B cell (primary cell): Measurements from ENCODE around the gene SMC6. TPM values are rescaled to one million over a fixed set of nuclear protein-coding genes. Genes with fewer than 3 reads are reported as not detected.

Experiments
- ATAC-seq: fragments of 200-7000 bp; cut with Tn5 transposase; one replicate; pipeline ENCODE4 v1.10.0; 2021; ENCODE audit warnings: low read depth, mild to moderate bottlenecking, moderate number of reproducible peaks, moderate library complexity
- CTCF ChIA-PET: fragments of 350-600 bp; sonication (Branson Sonifier 250); formaldehyde crosslinking; loops from one replicate; lab custom pipeline; 2021; ENCODE audit warnings: antibody characterized with exemption, inconsistent platforms; lab: Charles Lee
- POLR2A ChIA-PET: fragments of 350-600 bp; sonication (Branson Sonifier 250); formaldehyde crosslinking; loops from one replicate; lab custom pipeline; 2021; ENCODE audit warnings: antibody characterized with exemption; lab: Charles Lee
- DNase-seq: peaks from one replicate; pipeline ENCODE4 v3.0.0; 2013
- H2AFZ ChIP-seq: 2 replicates; pipeline ENCODE4 v1.6.1; 2012; ENCODE audit warnings: mild to moderate bottlenecking, low read depth, low read length; ENCODE audit not compliant: insufficient read depth, poor library complexity, severe bottlenecking
- H3K27ac ChIP-seq, 2 donors: 1 replicate in 1 of 2; 2 replicates in 1 of 2; pipeline ENCODE4 v1.5.1; 2012 to 2013; ENCODE audit warnings: low read length in 2 of 2, mild to moderate bottlenecking in 2 of 2, moderate library complexity in 1 of 2
- H3K27me3 ChIP-seq, 4 experiments: fragments of 200-600 bp in 1 of 4; sonication (generic) in 1 of 4; replicated peaks in 1 of 4; 1 replicate in 2 of 4; 2 replicates in 2 of 4; pipeline versions ENCODE4 v1.6.1 to v1.7.0; 2013 to 2016; ENCODE audit warnings: low read length in 3 of 4, mild to moderate bottlenecking in 2 of 4, mixed read lengths in 1 of 4, moderate library complexity in 1 of 4; ENCODE audit not compliant: insufficient read depth in 4 of 4, control insufficient read depth in 3 of 4; ENCODE audit errors: control extremely low read depth in 1 of 4
- H3K36me3 ChIP-seq, 2 experiments: replicated peaks in 1 of 2; 1 replicate in 1 of 2; 2 replicates in 1 of 2; pipeline versions ENCODE4 v1.6.1 to v1.7.1; 2013; ENCODE audit warnings: low read length in 1 of 2; ENCODE audit not compliant: insufficient read depth in 2 of 2, control insufficient read depth in 1 of 2; ENCODE audit errors: control extremely low read depth in 1 of 2, extremely low read depth in 1 of 2
- H3K4me1 ChIP-seq, 2 donors: fragments of 200-600 bp in 1 of 2; sonication (generic) in 1 of 2; 1 replicate in 1 of 2; 2 replicates in 1 of 2; pipeline versions ENCODE4 v1.5.1 to v1.6.1; 2013 to 2017; ENCODE audit warnings: low read length in 2 of 2; ENCODE audit not compliant: control insufficient read depth in 2 of 2, insufficient read depth in 2 of 2
- H3K4me2 ChIP-seq: replicated peaks from 2 replicates; pipeline ENCODE3; 2012; ENCODE audit warnings: mild to moderate bottlenecking, low read depth, low read length; ENCODE audit not compliant: poor library complexity, severe bottlenecking
- H3K4me3 ChIP-seq, 5 experiments: fragments of 200-600 bp in 1 of 5; sonication (generic) in 1 of 5; 1 replicate in 3 of 5; 2 replicates in 2 of 5; pipeline versions ENCODE4 v1.5.1 to v1.7.0; 2011 to 2016; ENCODE audit warnings: low read length in 4 of 5, mild to moderate bottlenecking in 4 of 5, low read depth in 2 of 5, control low read depth in 1 of 5, moderate library complexity in 1 of 5; ENCODE audit not compliant: insufficient read depth in 1 of 5; ENCODE audit errors: control extremely low read depth in 1 of 5, extremely low read depth in 1 of 5
- H3K79me2 ChIP-seq: fragments of 200-600 bp; sonication (generic); one replicate; pipeline ENCODE4 v1.6.0; 2016; ENCODE audit warnings: low read length; ENCODE audit not compliant: control insufficient read depth, insufficient read depth
- H3K9ac ChIP-seq: fragments of 200-600 bp; sonication (generic); 2 replicates; pipeline ENCODE4 v1.6.1; 2017; ENCODE audit warnings: mild to moderate bottlenecking, low read length, moderate library complexity
- H3K9me3 ChIP-seq, 3 donors: one replicate each; pipeline versions ENCODE4 v1.6.1 to v1.7.1; 2013; ENCODE audit warnings: low read length in 2 of 3; ENCODE audit not compliant: control insufficient read depth in 2 of 3, insufficient read depth in 1 of 3; ENCODE audit errors: control extremely low read depth in 1 of 3
- H4K20me1 ChIP-seq: 2 replicates; pipeline ENCODE4 v1.6.0; 2012; ENCODE audit warnings: mild to moderate bottlenecking, low read length; ENCODE audit not compliant: insufficient read depth, control insufficient read depth, poor library complexity, severe bottlenecking
- H3K27ac Mint-ChIP-seq: one replicate; pipeline ENCODE4 v1.8.0; 2021; ENCODE audit warnings: mixed read lengths
- H3K27me3 Mint-ChIP-seq: one replicate; pipeline ENCODE4 v1.8.0; 2021; ENCODE audit warnings: mixed read lengths
- H3K4me1 Mint-ChIP-seq: one replicate; pipeline ENCODE4 v1.8.0; 2021; ENCODE audit warnings: mixed read lengths
- H3K4me3 Mint-ChIP-seq: one replicate; pipeline ENCODE4 v1.8.0; 2021; ENCODE audit warnings: mixed read lengths
- H3K9me3 Mint-ChIP-seq: one replicate; pipeline ENCODE4 v1.8.0; 2022; ENCODE audit warnings: mixed read lengths; ENCODE audit not compliant: insufficient read depth
- CTCF ChIP-seq: fragments of 200-600 bp; IDR thresholded peaks from one replicate; pipeline ENCODE4 v1.8.0; 2022; ENCODE audit warnings: antibody characterized with exemption, mild to moderate bottlenecking
- EZH2 ChIP-seq: IDR thresholded peaks from 2 replicates; pipeline ENCODE4 v1.6.1; 2012; ENCODE audit warnings: borderline replicate concordance, low read depth, mild to moderate bottlenecking, moderate library complexity, low read length; ENCODE audit not compliant: insufficient read depth, poor library complexity, severe bottlenecking
- WGBS: methylation state at CpG from one replicate; pipeline ENCODE4 v1.1.5; 2013; ENCODE audit warnings: missing lambda C conversion rate; ENCODE audit not compliant: insufficient coverage; 5-methylcytosine and 5-hydroxymethylcytosine counted together
- intact Hi-C: fragments of 100-400 bp; cut with micrococcal nuclease; formaldehyde crosslinking; loops from one replicate; pipeline ENCODE4 v1.10.0; 2022
- polyA plus RNA-seq: library from polyadenylated mRNA; depleted of rRNA; stranded (reverse); fragments of >200 nt; gene quantifications from 2 replicates; pipeline ENCODE4 v1.2.3, GENCODE V29; 2012
- total RNA-seq, 2 donors: library from RNA; stranded (reverse); fragments of 120-200 nt in 1 of 2; gene quantifications; 1 replicate in 1 of 2; 2 replicates in 1 of 2; pipeline versions ENCODE4 v1.2.3 to v1.2.4, GENCODE V29; 2013 to 2022

The SMC6 gene
- total and polyA plus RNA-seq, 2 donors (not counting 1 experiment from before 2014, with no cell fraction given): 27.2 to 111 TPM

- peaks cover 34 to 80% of the 10 kb centered on the region in 2 experiments for H3K36me3 ChIP-seq
- no CpG with 5 or more reads among the region's 1 CpG for WGBS
- no peaks in the 10 kb centered on the region for H3K27me3 Mint-ChIP-seq
Observed at GRCh38 chr2:17708501-17708900, 45.1 kb downstream of the SMC6 start.

GRCh38 chr2:17706845-17707244 lies 46.8 kb downstream of the SMC6 start:
- no peaks in the 10 kb centered on the region for H3K4me1 ChIP-seq
- no peak overlapping the region for H3K4me2 ChIP-seq
- no peak overlapping the region for H3K27ac Mint-ChIP-seq
- H3K9me3 Mint-ChIP-seq: no peaks in the 10 kb centered on the region
- no peak overlapping the region for H2AFZ ChIP-seq
- H3K36me3 ChIP-seq: peaks cover 32 to 81% of the 10 kb centered on the region in 2 experiments
- no peaks in the 10 kb centered on the region for H3K27me3 ChIP-seq
- no peak for ATAC-seq
- ChIA-PET CTCF (interaction anchor here (2.1 kb wide), 2 partner anchors 13 to 35 kb away, joined by 11 to 16 read pairs; no protein-coding TSS in a partner anchor), POLR2A (no interaction called here)
- no peak overlapping the region for H3K4me3 Mint-ChIP-seq
- no peak overlapping the region for H3K27ac ChIP-seq
- H3K4me1 Mint-ChIP-seq: no peaks in the 10 kb centered on the region
- intact Hi-C loops: no loop called here
- H3K9me3 ChIP-seq: no peaks in the 10 kb centered on the region
- peaks cover 12% of the 10 kb centered on the region for H4K20me1 ChIP-seq
- no CpG with 5 or more reads among the region's 4 CpGs for WGBS
- no peaks in the 10 kb centered on the region for H3K27me3 Mint-ChIP-seq
- H3K79me2 ChIP-seq: no peaks in the 10 kb centered on the region
- TF ChIP-seq EZH2 (no peak), CTCF (no peak)
- DNase-seq: no peak
- no peak overlapping the region for H3K4me3 ChIP-seq
- no peak overlapping the region for H3K9ac ChIP-seq

More at GRCh38 chr2:17708501-17708900, 45.1 kb downstream of the SMC6 start:
- CTCF ChIA-PET: interaction anchor here (1.6 to 2.6 kb wide), 2 partner anchors 11 to 37 kb away, joined by 4 to 11 read pairs; no protein-coding TSS in a partner anchor
- Histone ChIP-seq H3K4me1 (no peaks in the 10 kb centered on the region), H2AFZ (no peak overlapping the region), H3K4me3 (no peak overlapping the region), H3K27me3 (no peaks in the 10 kb centered on the region), H3K27ac (no peak overlapping the region), H3K79me2 (peaks cover 4% of the 10 kb centered on the region), H4K20me1 (peaks cover 12% of the 10 kb centered on the region), H3K9me3 (no peaks in the 10 kb centered on the region), H3K9ac (no peak overlapping the region), H3K4me2 (no peak overlapping the region)
- H3K9me3 Mint-ChIP-seq: no peaks in the 10 kb centered on the region
- intact Hi-C loops: no loop called here
- ATAC-seq (no peak), DNase-seq (no peak)
- TF ChIP-seq CTCF (no peak), EZH2 (no peak)
- no peaks in the 10 kb centered on the region for H3K4me1 Mint-ChIP-seq
- no peak overlapping the region for H3K4me3 Mint-ChIP-seq
- no peak overlapping the region for H3K27ac Mint-ChIP-seq
- POLR2A ChIA-PET: no interaction called here
